ENCODE data around the gene CNOT11.
A peak's percentile ranks its signal among the peaks of the same experiment; 100 is the strongest.
"Not testable (repeated sequence)": the region's sequence is repeated elsewhere in the genome, so short reads cannot be mapped to it uniquely, and the experiment has no call there.

CNOT11 gene

GRCh38 chr2:101245468-101245867 is 7.2 kb upstream of the CNOT11 start:
- not testable (repeated sequence) for DNase-seq (ENCODE audit: low read depth in 2 of 2)

DNA sequence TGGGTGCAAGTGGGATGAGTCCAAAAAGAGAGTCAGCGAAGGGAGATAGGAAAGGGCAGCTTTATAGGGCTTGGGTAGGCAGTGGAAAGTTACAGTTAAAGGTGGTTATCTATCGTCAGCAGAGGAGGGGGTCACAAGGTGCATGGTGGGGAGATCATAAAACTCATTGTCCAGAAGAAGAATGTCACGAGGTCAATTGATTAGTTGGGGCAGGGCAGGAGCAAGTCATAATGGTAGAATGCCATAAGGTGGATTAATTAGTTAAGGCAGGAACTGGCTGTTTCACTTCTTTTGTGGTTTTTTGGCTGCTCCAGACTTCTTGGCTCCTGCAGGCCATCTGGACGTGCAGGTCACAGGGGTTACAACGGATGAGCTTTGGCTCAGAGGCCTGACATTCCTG is 3.9 kb upstream of the CNOT11 start:
- DNase-seq (ENCODE audit: low read depth in 2 of 2) = not testable (repeated sequence)

DNA sequence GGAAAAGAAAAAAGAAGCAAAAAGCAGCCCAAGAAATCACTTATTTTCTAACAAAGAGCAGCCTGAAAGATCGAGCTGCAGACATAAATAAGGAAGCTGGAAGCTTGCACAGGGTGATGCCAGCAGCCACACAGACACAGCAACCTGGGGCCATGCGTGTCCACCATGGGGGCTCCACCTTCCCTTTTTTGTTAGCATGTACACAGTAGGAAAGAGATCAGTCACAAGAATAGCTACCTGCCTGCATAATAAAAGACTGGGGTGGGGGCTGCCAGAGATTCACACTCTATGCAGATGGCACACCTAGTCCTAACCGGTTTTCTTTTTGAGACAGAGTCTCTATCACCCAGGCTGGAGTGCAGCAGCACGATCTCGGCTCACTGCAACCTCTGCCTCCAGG is 2.9 kb upstream of the CNOT11 start:
- no peak for DNase-seq (ENCODE audit: low read depth in 2 of 2)

GRCh38 chr2:101251246-101251781 is 1.4 kb upstream of the CNOT11 start:
- not testable (repeated sequence) for DNase-seq (ENCODE audit: low read depth in 2 of 2)

GRCh38 chr2:101251844-101252407 is 760 bp upstream of the CNOT11 start:
- no peak for DNase-seq (ENCODE audit: low read depth in 2 of 2)

DNA sequence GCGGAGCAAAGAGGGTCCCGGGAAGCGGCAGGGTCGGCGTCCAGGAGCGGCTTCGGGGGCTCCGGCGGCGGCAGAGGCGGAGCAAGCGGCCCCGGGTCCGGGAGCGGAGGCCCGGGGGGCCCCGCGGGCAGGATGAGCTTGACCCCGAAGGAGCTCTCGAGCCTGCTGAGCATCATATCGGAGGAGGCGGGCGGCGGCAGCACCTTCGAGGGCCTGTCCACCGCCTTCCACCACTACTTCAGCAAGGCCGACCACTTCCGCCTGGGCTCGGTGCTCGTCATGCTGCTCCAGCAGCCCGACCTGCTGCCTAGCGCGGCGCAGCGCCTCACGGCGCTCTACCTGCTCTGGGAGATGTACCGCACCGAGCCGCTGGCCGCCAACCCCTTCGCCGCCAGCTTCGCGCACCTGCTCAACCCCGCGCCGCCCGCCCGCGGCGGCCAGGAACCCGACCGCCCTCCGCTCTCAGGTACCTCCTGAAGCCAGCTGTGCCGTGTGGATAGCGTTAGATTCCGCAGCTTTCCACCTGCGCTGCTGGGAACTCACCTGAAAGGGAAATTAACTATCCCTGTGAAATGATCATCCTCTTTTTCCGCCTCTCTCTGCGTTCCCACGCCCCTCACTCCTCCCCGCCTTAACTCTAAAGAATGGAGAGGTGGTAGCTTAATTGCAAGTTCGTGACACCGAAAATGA is 472 bp downstream of the CNOT11 start:
- peak; percentile 50 to 53 for DNase-seq (ENCODE audit: low read depth in 2 of 2)

DNA sequence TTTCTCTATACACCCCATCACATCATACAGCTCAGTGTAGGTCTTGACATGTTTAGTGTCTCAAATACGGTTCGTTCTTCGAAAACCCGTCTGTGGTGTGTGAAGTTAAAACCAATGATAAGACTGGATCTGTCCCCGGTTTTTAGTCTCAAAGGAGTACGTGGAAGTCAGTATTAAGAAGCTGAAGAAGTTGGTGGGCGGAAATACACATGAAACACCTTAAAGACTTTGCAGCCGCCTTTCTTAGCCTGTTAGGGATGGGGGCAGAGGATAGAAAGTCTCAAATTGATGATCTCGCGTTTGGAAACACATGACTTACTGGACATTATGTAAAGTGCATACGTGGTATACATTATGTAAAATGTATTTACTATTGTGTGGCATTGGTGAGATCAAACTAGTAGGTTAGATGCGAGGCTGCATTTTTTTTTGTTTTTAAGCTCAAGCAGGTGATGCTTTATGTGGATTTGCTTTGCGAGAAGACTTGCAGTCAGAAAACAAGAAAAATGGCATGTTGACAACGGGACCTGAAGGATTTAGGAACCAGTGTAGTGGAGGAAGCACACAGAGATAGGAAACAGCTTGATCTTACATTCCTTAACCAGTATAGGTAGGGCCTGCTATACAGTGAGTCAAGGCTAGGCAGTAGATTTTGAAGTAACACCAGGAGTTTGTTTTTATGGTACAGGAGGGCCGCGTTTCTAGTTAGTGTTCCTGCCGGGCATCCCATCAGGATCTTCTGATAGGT is 1.2 kb downstream of the CNOT11 start:
- no peak for DNase-seq (ENCODE audit: low read depth in 2 of 2)

GRCh38 chr2:101255501-101255900 is 2.8 kb downstream of the CNOT11 start:
- no peak for DNase-seq (ENCODE audit: low read depth in 2 of 2)

DNA sequence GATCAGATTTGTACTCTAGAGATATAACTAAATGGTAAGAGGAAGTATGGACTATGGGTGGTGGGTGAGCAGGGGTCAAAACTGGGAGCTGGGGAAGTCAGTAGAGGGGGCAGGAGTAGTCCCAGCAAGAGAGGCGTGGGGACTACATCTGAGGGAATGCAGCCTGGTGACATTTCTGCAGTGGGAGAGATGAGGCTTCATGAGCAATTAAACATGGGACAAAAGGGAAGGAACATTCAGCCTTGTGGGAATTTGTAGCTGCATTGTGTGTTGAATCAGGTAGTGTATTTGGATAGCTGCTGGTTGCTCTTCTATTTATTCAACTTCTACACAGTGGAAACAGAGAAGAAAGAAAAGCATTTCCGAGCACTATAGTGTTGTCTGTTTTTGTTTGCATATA is 3.6 kb downstream of the CNOT11 start:
- DNase-seq (ENCODE audit: low read depth in 2 of 2) = no peak

DNA sequence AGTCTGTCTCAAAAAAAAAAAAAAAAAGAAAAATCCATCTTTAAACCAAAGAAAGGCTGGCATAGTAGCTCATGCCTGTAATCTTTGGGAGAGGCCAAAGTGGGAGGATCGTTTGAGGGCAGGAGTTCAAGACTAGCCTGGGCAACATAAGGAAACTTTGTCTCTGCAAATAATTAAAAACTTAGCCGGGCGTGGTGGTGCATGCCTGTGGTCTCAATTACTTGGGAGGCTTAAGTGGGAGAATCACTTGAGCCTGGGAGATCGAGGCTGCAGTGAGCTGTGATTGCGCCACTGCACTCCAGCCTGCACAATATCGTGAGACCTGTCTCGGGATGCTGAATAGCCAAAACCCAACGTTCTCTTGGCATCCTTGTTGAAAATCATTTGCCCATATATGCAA is 6.1 kb downstream of the CNOT11 start:
- DNase-seq (ENCODE audit: low read depth in 2 of 2) = no peak

GRCh38 chr2:101262142-101262541 is 9.5 kb downstream of the CNOT11 start:
- DNase-seq (ENCODE audit: low read depth in 2 of 2) = no peak

DNA sequence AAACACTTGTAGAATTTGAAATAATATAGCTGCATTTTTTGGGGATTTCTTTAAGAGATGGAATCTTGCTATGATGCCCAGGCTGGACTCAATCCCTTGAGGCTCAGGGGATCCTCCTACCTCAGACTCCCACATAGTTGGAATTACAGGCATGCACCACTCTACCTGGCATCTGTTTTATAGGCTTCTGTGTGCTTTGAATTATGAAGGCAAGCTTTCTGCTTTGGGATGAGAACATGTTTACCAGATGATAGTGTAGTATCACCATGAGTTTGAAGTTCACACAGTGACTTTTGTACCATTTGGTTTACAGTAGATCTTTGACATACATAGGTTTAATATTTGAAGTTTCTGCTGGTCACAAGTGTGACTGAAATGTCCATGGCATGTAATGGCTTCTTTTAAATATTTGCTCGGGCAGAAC is 10.7 kb downstream of the CNOT11 start:
- no peak for DNase-seq (ENCODE audit: low read depth in 2 of 2)

DNA sequence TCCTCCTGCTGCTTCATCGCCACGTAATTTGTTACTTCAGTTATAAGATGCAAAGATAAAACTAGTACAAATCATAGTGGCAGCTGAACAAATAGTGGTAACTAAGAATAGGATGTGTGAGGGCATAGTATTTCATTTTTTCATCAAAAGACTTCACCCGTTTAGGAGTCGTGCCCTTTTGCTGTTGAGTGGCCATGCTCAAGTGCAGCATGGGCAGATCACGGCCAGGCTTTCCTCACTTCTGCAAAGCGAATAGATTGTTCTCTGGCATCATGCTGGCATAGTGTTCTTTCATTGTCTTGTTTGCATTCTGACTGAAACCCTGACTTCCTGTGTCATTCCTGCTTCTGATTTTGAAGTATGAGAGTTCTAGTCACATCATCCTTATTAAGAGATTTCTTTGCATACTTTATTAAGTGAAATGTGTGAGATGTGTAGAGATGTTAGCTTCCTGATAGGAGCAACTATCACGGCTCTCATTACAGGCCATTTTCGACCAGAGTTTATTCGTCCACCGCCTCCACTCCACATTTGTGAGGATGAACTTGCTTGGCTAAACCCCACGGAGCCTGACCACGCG is 11.8 kb downstream of the CNOT11 start:
- DNase-seq (ENCODE audit: low read depth in 2 of 2) = no peak

GRCh38 chr2:101265893-101266499 is 13.3 kb downstream of the CNOT11 start:
- no peak for DNase-seq (ENCODE audit: low read depth in 2 of 2)

DNA sequence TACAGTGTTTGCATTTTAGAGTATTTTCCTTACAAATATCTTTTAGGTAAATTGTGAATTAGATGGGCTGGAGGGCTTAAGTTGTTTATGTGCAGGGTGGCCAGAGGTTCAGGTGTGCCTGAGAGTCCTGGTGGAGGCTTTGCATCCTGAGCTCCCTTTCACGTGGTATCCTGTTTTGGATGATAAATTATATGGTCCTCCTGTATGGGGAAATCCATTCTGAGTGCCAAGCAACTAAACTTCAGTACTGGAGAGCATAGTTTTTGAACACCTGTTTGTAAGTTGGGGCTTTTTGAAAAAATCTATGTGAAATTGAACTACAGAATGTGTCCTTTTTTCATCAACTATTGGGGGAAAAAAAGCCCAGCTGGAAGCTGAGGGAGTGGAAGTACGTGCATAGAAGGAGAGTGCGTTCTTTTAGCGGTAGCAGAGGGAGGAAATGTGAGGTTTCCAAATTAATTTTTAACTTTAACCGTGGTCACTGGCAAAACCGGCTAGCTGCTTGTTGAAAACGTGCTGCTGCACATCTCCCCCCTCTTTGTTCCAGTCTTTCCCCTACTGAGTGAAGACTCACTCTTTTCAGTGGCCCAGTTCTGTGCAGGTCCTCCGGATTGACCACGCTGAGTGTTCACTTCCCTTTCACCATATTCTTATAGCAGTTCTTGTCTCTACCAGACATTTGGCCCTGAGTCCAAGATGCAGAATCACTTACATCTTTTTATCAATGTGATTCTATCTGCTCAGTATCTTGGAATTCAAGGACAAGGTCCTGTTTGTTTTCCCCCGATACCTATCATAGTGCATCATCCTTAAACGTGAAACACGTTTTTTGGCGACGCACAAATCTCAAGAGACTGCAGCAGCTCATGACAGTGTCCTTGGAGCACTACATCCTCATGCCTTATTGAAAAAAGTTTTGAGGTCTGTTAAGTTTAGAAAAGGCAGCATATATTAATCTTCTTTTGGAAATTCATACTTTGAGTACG is 15.3 kb downstream of the CNOT11 start:
- DNase-seq (ENCODE audit: low read depth in 2 of 2) = no peak

GRCh38 chr2:101270700-101271259 is 18.1 kb downstream of the CNOT11 start:
- no peak for DNase-seq (ENCODE audit: low read depth in 2 of 2)

DNA sequence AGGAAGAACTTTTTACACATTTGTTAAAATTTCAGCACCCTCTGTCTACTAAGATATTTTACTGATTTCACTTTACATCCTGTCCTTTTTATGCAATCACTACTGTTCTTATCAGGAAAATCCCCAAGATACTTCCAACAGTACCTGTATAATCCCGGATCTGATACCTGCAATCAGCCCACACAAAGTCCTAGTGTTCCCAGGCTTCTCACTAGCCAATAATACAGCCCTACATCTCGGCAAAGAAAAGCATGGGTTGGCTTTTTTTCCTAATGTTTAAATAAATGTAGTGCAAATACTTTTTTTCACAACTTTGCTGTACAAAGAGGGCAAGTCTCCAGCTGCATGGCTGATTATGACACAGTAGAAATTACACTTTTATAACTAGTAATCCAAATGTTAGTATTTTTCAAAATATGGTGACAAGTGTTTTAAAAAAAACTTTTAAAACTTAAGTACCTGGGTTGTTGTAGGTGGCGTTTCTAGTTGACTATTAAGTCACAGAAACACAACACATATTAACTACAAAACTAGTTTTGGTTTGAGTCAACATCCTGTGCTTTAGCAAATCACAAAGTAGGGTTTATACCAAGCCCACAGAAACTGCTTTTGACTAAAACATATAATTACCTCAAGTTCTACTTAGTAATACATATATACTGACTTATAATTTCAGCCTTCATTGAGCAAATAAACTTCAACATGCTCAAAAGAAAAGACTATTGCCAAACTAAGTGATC is 19.5 kb downstream of the CNOT11 start:
- DNase-seq (ENCODE audit: low read depth in 2 of 2) = no peak

- no peak for DNase-seq (ENCODE audit: low read depth in 2 of 2)
These were observed 20.4 kb downstream of the CNOT11 start for GRCh38 chr2:101273056-101273455.

GRCh38 chr2:101274142-101274541 is 21.5 kb downstream of the CNOT11 start:
- no peak for DNase-seq (ENCODE audit: low read depth in 2 of 2)

GRCh38 chr2:101277111-101277510 is 24.4 kb downstream of the CNOT11 start:
- no peak for DNase-seq (ENCODE audit: low read depth in 2 of 2)
